ENCODE measurements around the gene SCARF2. TPM values are rescaled to one million over a fixed set of nuclear protein-coding genes. Genes with fewer than 3 reads are reported as not detected.
A peak's percentile ranks its signal among the peaks of the same experiment; 100 is the strongest.
"Not testable (repeated sequence)": the region's sequence is repeated elsewhere in the genome, so short reads cannot be mapped to it uniquely, and the experiment has no call there.

Gene SCARF2
- total RNA-seq, 2 donors from 2014 or later = 3.1 to 3.6 TPM

- no peak for ATAC-seq
- Mint-ChIP-seq H3K27ac (peak overlapping the region; percentile 4), H3K27me3 (no peaks in the 10 kb centered on the region), H3K4me1 (peaks cover 14% of the 10 kb centered on the region), H3K36me3 (ENCODE audit: low read depth) (no peaks in the 10 kb centered on the region), H3K4me3 (no peak overlapping the region)
- DNase-seq = no peak
- no peaks in the 10 kb centered on the region for H3K9me3 ChIP-seq (ENCODE audit: control insufficient read depth, low read length, poor library complexity, severe bottlenecking)
Observed at GRCh38 chr22:20390394-20390907, 47.2 kb downstream of the SCARF2 start.

GRCh38 chr22:20389288-20389687 is 48.3 kb downstream of the SCARF2 start:
- H3K4me3 Mint-ChIP-seq = no peak overlapping the region
- H3K27me3 Mint-ChIP-seq = peaks cover 2% of the 10 kb centered on the region
- no peaks in the 10 kb centered on the region for H3K9me3 ChIP-seq (ENCODE audit: control insufficient read depth, low read length, poor library complexity, severe bottlenecking)
- no peaks in the 10 kb centered on the region for H3K36me3 Mint-ChIP-seq (ENCODE audit: low read depth)
- no peak for DNase-seq
- no peak overlapping the region for H3K27ac Mint-ChIP-seq
- H3K4me1 Mint-ChIP-seq = peaks cover 5% of the 10 kb centered on the region
- ATAC-seq = no peak

GRCh38 chr22:20388200-20388599 is 49.4 kb downstream of the SCARF2 start:
- Mint-ChIP-seq H3K36me3 (ENCODE audit: low read depth) (no peaks in the 10 kb centered on the region), H3K27me3 (peaks cover 6% of the 10 kb centered on the region), H3K4me1 (no peaks in the 10 kb centered on the region), H3K27ac (no peak overlapping the region), H3K4me3 (no peak overlapping the region)
- H3K9me3 ChIP-seq (ENCODE audit: control insufficient read depth, low read length, poor library complexity, severe bottlenecking) = no peaks in the 10 kb centered on the region
- ATAC-seq (no peak), DNase-seq (no peak)

GRCh38 chr22:20386972-20387371 is 50.7 kb downstream of the SCARF2 start:
- H3K36me3 Mint-ChIP-seq (ENCODE audit: low read depth) = no peaks in the 10 kb centered on the region
- H3K4me3 Mint-ChIP-seq = no peak overlapping the region
- ATAC-seq = no peak
- DNase-seq = no peak
- H3K9me3 ChIP-seq (ENCODE audit: control insufficient read depth, low read length, poor library complexity, severe bottlenecking) = no peaks in the 10 kb centered on the region
- peaks cover 6% of the 10 kb centered on the region for H3K27me3 Mint-ChIP-seq
- H3K4me1 Mint-ChIP-seq = no peaks in the 10 kb centered on the region
- H3K27ac Mint-ChIP-seq = no peak overlapping the region

GRCh38 chr22:20386336-20386735 is 51.3 kb downstream of the SCARF2 start:
- DNase-seq (no peak), ATAC-seq (no peak)
- H3K9me3 ChIP-seq (ENCODE audit: control insufficient read depth, low read length, poor library complexity, severe bottlenecking) = no peaks in the 10 kb centered on the region
- Mint-ChIP-seq H3K27ac (no peak overlapping the region), H3K4me1 (no peaks in the 10 kb centered on the region), H3K27me3 (peaks cover 6% of the 10 kb centered on the region), H3K36me3 (ENCODE audit: low read depth) (no peaks in the 10 kb centered on the region), H3K4me3 (no peak overlapping the region)

GRCh38 chr22:20384865-20385264 is 52.8 kb downstream of the SCARF2 start:
- DNase-seq (no peak), ATAC-seq (no peak)
- H3K9me3 ChIP-seq (ENCODE audit: control insufficient read depth, low read length, poor library complexity, severe bottlenecking) = no peaks in the 10 kb centered on the region
- no peaks in the 10 kb centered on the region for H3K4me1 Mint-ChIP-seq
- H3K36me3 Mint-ChIP-seq (ENCODE audit: low read depth) = no peaks in the 10 kb centered on the region
- no peak overlapping the region for H3K4me3 Mint-ChIP-seq
- H3K27ac Mint-ChIP-seq = no peak overlapping the region
- H3K27me3 Mint-ChIP-seq = peaks cover 12% of the 10 kb centered on the region

GRCh38 chr22:20384171-20384570 is 53.5 kb downstream of the SCARF2 start:
- DNase-seq (no peak), ATAC-seq (no peak)
- H3K27ac Mint-ChIP-seq = no peak overlapping the region
- H3K36me3 Mint-ChIP-seq (ENCODE audit: low read depth) = no peaks in the 10 kb centered on the region
- H3K9me3 ChIP-seq (ENCODE audit: control insufficient read depth, low read length, poor library complexity, severe bottlenecking) = no peaks in the 10 kb centered on the region
- no peak overlapping the region for H3K4me3 Mint-ChIP-seq
- peaks cover 12% of the 10 kb centered on the region for H3K27me3 Mint-ChIP-seq
- H3K4me1 Mint-ChIP-seq = no peaks in the 10 kb centered on the region

- Mint-ChIP-seq H3K36me3 (ENCODE audit: low read depth) (no peaks in the 10 kb centered on the region), H3K4me3 (no peak overlapping the region), H3K4me1 (no peaks in the 10 kb centered on the region), H3K27ac (no peak overlapping the region), H3K27me3 (peaks cover 12% of the 10 kb centered on the region)
- no peak for DNase-seq
- H3K9me3 ChIP-seq (ENCODE audit: control insufficient read depth, low read length, poor library complexity, severe bottlenecking) = no peaks in the 10 kb centered on the region
- no peak for ATAC-seq
Observed at GRCh38 chr22:20383538-20383937, 54.1 kb downstream of the SCARF2 start.

GRCh38 chr22:20380486-20380885 is 57.1 kb downstream of the SCARF2 start:
- no peaks in the 10 kb centered on the region for H3K9me3 ChIP-seq (ENCODE audit: control insufficient read depth, low read length, poor library complexity, severe bottlenecking)
- H3K4me3 Mint-ChIP-seq = no peak overlapping the region
- no peak overlapping the region for H3K27ac Mint-ChIP-seq
- no peaks in the 10 kb centered on the region for H3K36me3 Mint-ChIP-seq (ENCODE audit: low read depth)
- no peaks in the 10 kb centered on the region for H3K4me1 Mint-ChIP-seq
- DNase-seq (no peak), ATAC-seq (no peak)
- H3K27me3 Mint-ChIP-seq = peaks cover 12% of the 10 kb centered on the region

GRCh38 chr22:20378684-20379083 is 58.9 kb downstream of the SCARF2 start:
- not testable (repeated sequence) for H3K4me3 Mint-ChIP-seq; H3K9me3 ChIP-seq (ENCODE audit: control insufficient read depth, low read length, poor library complexity, severe bottlenecking); H3K4me1 Mint-ChIP-seq; DNase-seq; H3K36me3 Mint-ChIP-seq (ENCODE audit: low read depth); H3K27ac Mint-ChIP-seq; H3K27me3 Mint-ChIP-seq; ATAC-seq

- H3K9me3 ChIP-seq (ENCODE audit: control insufficient read depth, low read length, poor library complexity, severe bottlenecking) = no peaks in the 10 kb centered on the region
- peaks cover 11% of the 10 kb centered on the region for H3K27me3 Mint-ChIP-seq
- no peaks in the 10 kb centered on the region for H3K36me3 Mint-ChIP-seq (ENCODE audit: low read depth)
- ATAC-seq (no peak), DNase-seq (no peak)
- no peak overlapping the region for H3K27ac Mint-ChIP-seq
- H3K4me1 Mint-ChIP-seq = no peaks in the 10 kb centered on the region
- no peak overlapping the region for H3K4me3 Mint-ChIP-seq
Observed at GRCh38 chr22:20378110-20378509, 59.5 kb downstream of the SCARF2 start.

GRCh38 chr22:20376983-20377382 is 60.6 kb downstream of the SCARF2 start:
- H3K27ac Mint-ChIP-seq; H3K36me3 Mint-ChIP-seq (ENCODE audit: low read depth); H3K9me3 ChIP-seq (ENCODE audit: control insufficient read depth, low read length, poor library complexity, severe bottlenecking); H3K4me1 Mint-ChIP-seq; DNase-seq; ATAC-seq; H3K4me3 Mint-ChIP-seq: not testable (repeated sequence)
- peaks cover 11% of the 10 kb centered on the region for H3K27me3 Mint-ChIP-seq

GRCh38 chr22:20376281-20376680 is 61.3 kb downstream of the SCARF2 start:
- H3K4me3 Mint-ChIP-seq; H3K36me3 Mint-ChIP-seq (ENCODE audit: low read depth); ATAC-seq; H3K4me1 Mint-ChIP-seq; DNase-seq; H3K27ac Mint-ChIP-seq; H3K9me3 ChIP-seq (ENCODE audit: control insufficient read depth, low read length, poor library complexity, severe bottlenecking): not testable (repeated sequence)
- H3K27me3 Mint-ChIP-seq = peaks cover 11% of the 10 kb centered on the region

Measured in T-helper 17 cell (primary cell).